ENCODE data around the gene DDAH2.

Gene DDAH2

DNA sequence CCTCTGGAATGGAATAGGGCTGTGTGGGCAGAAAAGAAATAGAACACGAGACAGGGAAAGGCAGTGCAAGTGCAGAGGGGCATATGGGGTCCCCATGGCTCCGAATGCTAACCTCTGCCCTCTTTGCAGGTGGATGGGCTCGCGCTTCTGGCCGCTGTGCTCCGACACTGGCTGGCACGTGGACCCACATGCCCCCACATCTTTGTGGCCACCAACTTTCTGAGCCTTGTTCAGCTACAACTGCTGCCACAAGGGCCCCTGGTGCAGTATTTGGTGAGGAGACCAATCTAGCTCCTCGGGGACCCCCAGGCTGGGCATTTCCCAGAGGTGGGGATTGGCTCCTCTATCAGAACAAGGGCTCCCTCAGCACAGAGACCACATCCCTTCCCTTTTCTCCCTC lies 32.2 kb upstream of the DDAH2 start:
- TF ChIP-seq, protein P1, sequence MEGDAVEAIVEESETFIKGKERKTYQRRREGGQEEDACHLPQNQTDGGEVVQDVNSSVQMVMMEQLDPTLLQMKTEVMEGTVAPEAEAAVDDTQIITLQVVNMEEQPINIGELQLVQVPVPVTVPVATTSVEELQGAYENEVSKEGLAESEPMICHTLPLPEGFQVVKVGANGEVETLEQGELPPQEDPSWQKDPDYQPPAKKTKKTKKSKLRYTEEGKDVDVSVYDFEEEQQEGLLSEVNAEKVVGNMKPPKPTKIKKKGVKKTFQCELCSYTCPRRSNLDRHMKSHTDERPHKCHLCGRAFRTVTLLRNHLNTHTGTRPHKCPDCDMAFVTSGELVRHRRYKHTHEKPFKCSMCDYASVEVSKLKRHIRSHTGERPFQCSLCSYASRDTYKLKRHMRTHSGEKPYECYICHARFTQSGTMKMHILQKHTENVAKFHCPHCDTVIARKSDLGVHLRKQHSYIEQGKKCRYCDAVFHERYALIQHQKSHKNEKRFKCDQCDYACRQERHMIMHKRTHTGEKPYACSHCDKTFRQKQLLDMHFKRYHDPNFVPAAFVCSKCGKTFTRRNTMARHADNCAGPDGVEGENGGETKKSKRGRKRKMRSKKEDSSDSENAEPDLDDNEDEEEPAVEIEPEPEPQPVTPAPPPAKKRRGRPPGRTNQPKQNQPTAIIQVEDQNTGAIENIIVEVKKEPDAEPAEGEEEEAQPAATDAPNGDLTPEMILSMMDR (conservative IDR thresholded peaks at IDR 0.05; ENCODE audit: low read depth, low read length) = no peak
- DNase-seq (ENCODE audit: low read depth) = no peak
- H3K4me3 ChIP-seq (ENCODE audit: low read depth, low read length) = no peak overlapping the region

DNA sequence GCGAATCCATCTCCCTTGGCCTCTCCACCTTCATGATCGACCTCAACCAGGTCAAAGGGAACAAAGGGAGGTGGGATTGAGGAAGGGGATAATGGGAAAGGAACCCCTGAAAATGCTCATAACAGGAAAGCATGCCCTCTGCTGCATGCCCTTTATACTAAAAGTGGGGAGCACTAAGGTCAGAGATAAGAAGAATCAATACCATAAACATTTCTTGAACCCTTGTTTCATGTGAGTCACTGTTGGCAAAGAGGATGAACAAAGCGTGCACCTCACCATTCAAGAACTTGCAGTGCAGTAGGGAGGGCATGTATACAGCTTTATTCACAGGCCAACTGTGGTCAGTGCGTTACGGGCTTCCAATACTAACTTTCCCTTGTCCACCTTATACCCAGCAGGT lies 31.7 kb upstream of the DDAH2 start:
- TF ChIP-seq, protein P1 (conservative IDR thresholded peaks at IDR 0.05; ENCODE audit: low read depth, low read length) = no peak
- DNase-seq (ENCODE audit: low read depth) = no peak

DNA sequence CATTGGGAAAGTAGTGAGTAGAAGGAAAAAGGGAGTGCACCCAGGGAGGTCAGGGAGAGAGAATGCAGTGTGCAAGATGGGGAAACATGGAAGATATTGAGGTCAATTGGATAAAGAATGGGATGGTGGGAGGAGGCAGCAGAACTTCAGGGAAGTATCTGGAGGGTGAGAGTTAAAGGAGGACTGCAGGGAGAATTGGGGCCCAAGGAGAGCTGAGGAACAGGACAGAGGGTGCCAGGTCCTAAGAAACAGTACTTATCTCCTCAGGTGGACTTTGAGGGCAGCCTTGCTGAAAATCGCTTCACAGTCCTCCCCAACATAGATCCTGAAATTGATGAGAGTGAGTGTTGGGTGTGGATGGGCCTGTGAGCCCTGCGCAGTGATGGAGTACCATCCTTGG lies 29.2 kb upstream of the DDAH2 start:
- no peak overlapping the region for H3K4me3 ChIP-seq (ENCODE audit: low read depth, low read length)
- TF ChIP-seq, protein P1 (conservative IDR thresholded peaks at IDR 0.05; ENCODE audit: low read depth, low read length) = no peak
- no peak for DNase-seq (ENCODE audit: low read depth)

More for the DNA sequence above, 31.7 kb upstream of the DDAH2 start:
- H3K4me3 ChIP-seq (ENCODE audit: low read depth, low read length) = no peak overlapping the region

DNA sequence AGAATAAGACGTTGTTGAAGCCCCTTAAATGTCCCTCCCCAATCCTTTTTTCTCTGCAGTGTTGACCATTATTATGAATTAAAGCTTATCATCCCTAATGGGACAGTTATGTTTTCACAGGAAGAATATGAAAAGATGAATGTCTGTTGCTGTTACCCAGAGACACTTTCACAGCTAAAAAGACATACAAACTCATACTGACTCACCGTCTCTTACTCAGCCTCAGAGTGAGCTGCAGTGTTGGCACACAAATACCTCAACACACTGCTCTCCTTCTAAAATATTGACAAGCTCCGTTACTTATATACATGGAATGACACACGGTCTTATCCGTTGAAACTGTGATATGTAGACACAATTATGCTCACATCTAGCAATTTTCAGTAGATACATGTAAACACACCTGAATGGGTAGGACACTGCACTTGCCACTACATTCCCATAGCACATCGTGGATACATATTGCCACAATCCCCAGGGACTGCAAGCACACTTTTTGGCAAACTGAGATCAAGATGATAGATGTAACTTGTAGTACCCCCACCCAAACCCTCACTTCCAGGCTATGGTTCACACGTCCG lies 23.7 kb upstream of the DDAH2 start:
- DNase-seq (ENCODE audit: low read depth) = peak; percentile 75
- H3K4me3 ChIP-seq (ENCODE audit: low read depth, low read length) = no peak overlapping the region
- TF ChIP-seq, protein P1 (conservative IDR thresholded peaks at IDR 0.05; ENCODE audit: low read depth, low read length) = no peak

DNA sequence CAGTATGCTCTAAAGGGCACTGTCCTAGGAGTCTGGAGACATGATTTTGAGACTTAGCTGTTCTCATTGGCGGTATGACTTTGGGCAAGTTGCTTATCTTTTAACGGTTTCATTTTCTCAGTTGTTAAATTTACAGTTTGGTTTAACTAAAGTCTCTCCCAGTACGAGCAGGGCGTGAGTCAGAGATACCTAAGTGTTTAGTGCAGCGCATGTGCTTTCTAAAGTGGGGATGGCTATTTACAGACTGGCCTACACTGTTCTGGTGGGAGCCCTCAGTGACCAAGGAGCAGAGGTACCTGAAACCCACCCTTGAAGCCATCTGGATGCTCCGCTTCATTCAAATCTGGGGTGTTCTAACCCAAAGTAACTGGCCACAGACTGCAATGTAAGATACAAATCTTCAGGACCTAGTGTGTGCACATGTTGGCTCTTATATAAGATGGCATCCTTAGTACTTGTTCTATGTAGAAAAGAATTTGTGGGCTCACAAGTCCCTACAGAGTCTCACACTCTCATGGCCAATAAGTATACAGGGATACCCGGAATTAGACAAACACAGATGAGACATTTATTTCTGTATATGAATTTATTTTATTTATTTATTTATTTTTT lies 21.4 kb upstream of the DDAH2 start:
- peak; percentile 38 for DNase-seq (ENCODE audit: low read depth)
- TF ChIP-seq, protein P1 (conservative IDR thresholded peaks at IDR 0.05; ENCODE audit: low read depth, low read length) = no peak
- H3K4me3 ChIP-seq (ENCODE audit: low read depth, low read length) = no peak overlapping the region

DNA sequence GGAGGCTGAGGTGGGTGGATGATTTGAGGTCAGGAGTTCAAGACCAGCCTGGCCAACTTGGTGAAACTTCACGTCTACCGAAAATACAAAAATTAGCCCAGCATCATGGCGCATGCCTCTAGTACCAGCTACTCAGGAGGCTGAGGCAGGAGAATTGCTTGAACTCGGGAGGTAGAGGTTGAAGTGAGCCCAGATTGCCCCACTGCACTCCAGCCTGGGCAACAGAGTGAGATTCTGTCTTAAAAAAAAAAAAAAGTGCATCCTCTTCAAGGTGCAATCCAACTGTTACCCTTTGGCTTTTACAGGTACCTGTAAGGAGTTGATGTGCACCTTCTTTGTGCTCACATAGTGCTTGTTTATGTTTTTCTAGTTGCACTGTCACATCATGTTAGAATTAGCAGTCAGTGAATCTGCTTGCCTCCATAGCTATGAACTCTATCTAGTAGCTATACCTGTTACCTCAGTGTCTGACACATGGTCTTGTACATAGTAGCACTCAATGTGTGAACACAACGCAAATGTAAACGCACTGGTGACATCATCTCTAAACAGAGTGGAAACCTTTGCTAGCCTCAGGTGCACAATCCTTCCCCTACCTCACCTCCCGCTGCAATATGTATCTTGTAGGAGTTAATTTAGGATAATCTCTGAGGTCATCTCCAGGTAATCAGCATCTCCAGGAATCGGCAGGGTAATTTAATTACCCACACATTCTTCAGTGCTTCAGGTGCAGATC lies 20.4 kb upstream of the DDAH2 start:
- TF ChIP-seq, protein P1 (conservative IDR thresholded peaks at IDR 0.05; ENCODE audit: low read depth, low read length) = no peak
- H3K4me3 ChIP-seq (ENCODE audit: low read depth, low read length) = no peak overlapping the region
- DNase-seq (ENCODE audit: low read depth) = no peak

Measured in choroid plexus epithelial cell (primary cell).